ENCODE results near the gene CSF1. TPM values are rescaled to one million over a fixed set of nuclear protein-coding genes. Genes with fewer than 3 reads are reported as not detected.

The CSF1 gene
- total RNA-seq, 1 donor from 2014 or later: 28.9 TPM

DNA sequence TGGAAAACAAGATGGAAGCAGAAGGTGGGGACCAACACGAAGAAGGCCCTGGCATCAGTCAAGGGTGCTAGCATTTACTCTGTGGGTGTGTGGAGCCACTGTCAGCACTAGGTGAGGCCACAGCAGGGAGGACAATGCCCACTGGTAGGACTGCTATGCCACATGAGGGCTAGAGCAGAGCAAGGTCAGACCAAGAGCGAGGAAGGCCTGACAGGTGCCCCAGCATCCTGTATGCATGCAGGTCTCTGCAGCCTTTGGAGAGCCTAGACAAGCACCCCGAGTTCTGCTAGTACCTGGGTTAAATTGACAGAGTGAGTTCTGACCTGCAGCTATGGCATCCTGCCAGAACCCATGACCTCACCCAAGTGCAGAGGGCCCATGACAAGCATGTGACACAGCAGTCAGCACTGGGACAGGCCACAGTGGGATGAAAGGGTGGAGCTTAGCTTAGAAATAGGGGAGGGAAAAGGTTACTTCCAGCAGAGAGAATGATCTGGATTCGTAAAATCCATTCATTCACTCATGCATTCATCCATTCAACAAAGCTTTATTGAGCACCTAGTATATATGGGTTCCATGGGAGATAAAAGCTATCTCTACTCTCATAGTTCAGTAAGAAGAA is 9.0 kb upstream of the CSF1 start:
- TF ChIP-seq, protein P1, sequence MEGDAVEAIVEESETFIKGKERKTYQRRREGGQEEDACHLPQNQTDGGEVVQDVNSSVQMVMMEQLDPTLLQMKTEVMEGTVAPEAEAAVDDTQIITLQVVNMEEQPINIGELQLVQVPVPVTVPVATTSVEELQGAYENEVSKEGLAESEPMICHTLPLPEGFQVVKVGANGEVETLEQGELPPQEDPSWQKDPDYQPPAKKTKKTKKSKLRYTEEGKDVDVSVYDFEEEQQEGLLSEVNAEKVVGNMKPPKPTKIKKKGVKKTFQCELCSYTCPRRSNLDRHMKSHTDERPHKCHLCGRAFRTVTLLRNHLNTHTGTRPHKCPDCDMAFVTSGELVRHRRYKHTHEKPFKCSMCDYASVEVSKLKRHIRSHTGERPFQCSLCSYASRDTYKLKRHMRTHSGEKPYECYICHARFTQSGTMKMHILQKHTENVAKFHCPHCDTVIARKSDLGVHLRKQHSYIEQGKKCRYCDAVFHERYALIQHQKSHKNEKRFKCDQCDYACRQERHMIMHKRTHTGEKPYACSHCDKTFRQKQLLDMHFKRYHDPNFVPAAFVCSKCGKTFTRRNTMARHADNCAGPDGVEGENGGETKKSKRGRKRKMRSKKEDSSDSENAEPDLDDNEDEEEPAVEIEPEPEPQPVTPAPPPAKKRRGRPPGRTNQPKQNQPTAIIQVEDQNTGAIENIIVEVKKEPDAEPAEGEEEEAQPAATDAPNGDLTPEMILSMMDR (IDR thresholded peaks at IDR 0.05; ENCODE audit: unreplicated experiment): no peak
- no peaks in the 10 kb centered on the region for H3K27me3 Mint-ChIP-seq (ENCODE audit: low read depth)
- H3K27ac Mint-ChIP-seq: no peak overlapping the region
- H3K4me3 Mint-ChIP-seq: no peak overlapping the region
- no peak for DNase-seq (ENCODE audit: low spot score in 2 of 2, unreplicated experiment in 2 of 2)
- H3K36me3 Mint-ChIP-seq: no peaks in the 10 kb centered on the region
- peaks cover 4% of the 10 kb centered on the region for H3K4me1 Mint-ChIP-seq
- H3K9me3 Mint-ChIP-seq: no peaks in the 10 kb centered on the region

DNA sequence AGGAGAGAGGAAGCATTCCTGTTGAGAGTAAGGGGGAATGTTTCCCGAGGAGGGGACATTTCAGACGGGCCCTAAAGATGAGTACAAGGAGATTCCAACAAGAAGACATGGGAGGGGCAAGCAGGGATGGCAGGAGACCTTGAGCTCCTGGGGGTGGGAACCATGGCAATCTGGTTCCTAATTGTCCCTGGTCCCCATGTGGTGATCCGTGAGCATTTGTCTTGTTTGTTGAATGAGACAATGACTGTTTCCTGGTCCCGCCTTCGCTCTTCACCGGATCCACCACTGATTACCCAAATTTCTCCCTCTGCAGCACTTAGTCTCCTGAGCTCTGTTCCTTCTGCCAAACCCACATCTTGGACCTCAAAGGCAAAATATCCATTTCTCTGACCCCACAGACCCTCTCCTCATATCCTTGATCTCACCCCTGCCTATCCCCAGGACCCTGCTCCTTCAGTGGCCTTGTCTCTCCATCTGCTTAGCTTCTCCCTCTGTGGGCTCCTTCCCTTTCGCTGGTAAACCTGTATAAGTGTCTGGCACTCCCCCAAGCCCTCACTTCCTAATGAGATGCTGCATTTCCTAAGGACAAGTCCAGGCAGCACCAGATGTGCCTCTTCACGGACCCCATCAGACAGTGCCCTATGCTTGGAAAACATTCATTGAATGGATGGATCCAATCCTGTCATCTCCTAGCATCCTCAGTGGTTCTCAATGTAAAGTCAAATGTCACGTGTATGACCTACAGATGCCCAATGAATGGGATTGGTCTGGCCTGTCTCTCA is 8.3 kb upstream of the CSF1 start:
- peaks cover 8% of the 10 kb centered on the region for H3K4me1 Mint-ChIP-seq
- DNase-seq (ENCODE audit: low spot score in 2 of 2, unreplicated experiment in 2 of 2): no peak
- no peak overlapping the region for H3K4me3 Mint-ChIP-seq
- no peaks in the 10 kb centered on the region for H3K36me3 Mint-ChIP-seq
- H3K9me3 Mint-ChIP-seq: no peaks in the 10 kb centered on the region
- no peak overlapping the region for H3K27ac Mint-ChIP-seq
- H3K27me3 Mint-ChIP-seq (ENCODE audit: low read depth): no peaks in the 10 kb centered on the region
- TF ChIP-seq, protein P1 (IDR thresholded peaks at IDR 0.05; ENCODE audit: unreplicated experiment): no peak

DNA sequence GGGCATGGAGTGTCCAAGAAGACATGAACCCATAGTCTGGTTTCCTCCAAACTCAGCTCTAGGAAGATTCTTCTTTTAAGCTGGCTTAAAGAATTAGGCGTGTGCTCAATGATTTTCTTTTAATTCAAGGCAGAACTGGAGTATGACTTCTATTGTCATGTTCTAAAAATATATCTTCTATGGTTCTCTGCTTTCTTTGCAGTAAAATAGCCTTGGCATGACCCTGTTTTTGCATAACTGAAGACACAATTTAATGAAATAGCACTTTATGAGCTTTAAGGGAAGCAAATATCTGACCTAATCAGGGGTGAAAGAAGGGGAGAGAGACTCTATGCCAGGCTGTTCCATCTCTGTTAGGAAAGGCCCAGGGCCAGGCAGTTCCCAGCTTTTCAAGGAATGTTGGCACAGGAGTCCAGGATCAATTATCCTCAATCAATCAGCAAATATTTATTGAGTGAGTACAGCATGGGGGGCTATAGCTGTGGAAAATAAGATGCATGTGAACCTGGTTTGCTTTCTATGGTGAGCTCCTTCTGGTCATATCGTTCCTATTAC is 7.2 kb upstream of the CSF1 start:
- Mint-ChIP-seq H3K36me3 (no peaks in the 10 kb centered on the region), H3K27me3 (ENCODE audit: low read depth) (no peaks in the 10 kb centered on the region), H3K9me3 (no peaks in the 10 kb centered on the region), H3K27ac (no peak overlapping the region), H3K4me1 (peaks cover 8% of the 10 kb centered on the region), H3K4me3 (no peak overlapping the region)
- TF ChIP-seq, protein P1 (IDR thresholded peaks at IDR 0.05; ENCODE audit: unreplicated experiment): no peak
- DNase-seq (ENCODE audit: low spot score in 2 of 2, unreplicated experiment in 2 of 2): no peak

DNA sequence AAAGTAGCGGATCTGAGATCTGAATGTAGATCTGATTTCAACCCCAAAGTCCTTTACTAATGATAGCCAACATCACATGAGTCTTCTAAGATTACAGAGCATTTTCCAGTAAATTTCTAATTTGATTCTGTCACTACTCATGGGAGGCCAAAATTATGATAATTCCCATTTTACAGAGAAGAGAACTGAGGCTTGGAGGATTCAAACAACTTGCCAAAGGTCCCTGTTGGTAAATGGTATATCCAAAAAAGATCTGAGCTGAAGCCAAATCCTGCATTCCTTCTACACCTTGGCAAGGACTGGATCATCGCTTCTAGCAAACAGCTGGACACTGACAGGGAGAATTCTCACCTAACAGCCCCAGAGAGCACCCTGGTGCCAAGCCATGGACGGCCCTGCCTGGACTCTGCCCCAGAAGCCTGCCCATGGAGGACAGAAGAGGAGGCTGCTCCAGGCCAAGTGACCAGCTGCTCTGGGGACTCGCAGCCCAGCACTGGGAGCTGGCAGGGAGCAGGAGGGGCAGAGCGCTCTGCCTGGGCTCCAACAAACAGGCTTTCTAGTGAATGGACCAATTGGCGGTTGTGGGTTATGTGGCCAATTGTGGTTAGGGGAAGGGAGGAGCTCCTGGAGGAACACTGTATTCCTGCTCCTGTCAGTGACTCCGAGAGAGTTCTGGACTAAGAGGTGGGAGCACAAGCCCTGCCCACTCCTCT is 6.4 kb upstream of the CSF1 start:
- Mint-ChIP-seq H3K27ac (no peak overlapping the region), H3K9me3 (no peaks in the 10 kb centered on the region), H3K4me3 (no peak overlapping the region), H3K36me3 (no peaks in the 10 kb centered on the region), H3K27me3 (ENCODE audit: low read depth) (no peaks in the 10 kb centered on the region), H3K4me1 (peaks cover 8% of the 10 kb centered on the region)
- DNase-seq (ENCODE audit: low spot score in 2 of 2, unreplicated experiment in 2 of 2): no peak
- TF ChIP-seq, protein P1 (IDR thresholded peaks at IDR 0.05; ENCODE audit: unreplicated experiment): no peak

DNA sequence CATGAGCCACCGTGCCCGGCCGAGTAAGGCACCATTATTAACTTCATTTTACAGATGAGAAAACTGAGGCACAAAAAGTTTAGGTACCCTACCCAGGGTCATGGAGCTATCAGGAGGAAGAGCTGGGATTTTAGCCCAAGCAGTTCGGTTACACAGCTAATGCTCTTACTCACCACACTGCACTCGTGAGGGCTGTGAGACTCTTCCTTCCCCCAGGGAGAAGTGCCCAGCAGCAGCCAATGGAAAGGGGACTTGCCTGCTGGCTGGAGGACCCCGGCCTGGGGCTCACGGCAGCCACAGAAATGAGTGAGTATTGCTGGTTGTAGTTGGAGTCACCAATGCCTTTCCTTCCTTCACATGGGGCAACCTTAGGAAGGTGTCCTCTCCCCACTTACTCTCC is 5.2 kb upstream of the CSF1 start:
- Mint-ChIP-seq H3K9me3 (no peaks in the 10 kb centered on the region), H3K4me1 (peaks cover 16% of the 10 kb centered on the region), H3K27me3 (ENCODE audit: low read depth) (no peaks in the 10 kb centered on the region), H3K27ac (no peak overlapping the region), H3K36me3 (no peaks in the 10 kb centered on the region), H3K4me3 (no peak overlapping the region)
- no peak for DNase-seq (ENCODE audit: low spot score in 2 of 2, unreplicated experiment in 2 of 2)
- TF ChIP-seq, protein P1 (IDR thresholded peaks at IDR 0.05; ENCODE audit: unreplicated experiment): no peak
